ENCODE measurements around the gene CPT1B.

GRCh38 chr22:50544746-50545253 lies 33.4 kb downstream of the CPT1B start:
- no peak for TF ChIP-seq POLR2A (IDR thresholded peaks at IDR 0.05; ENCODE audit: control extremely low read depth in 1 of 2, low read depth in 2 of 2, low read length in 2 of 2)
- TF ChIP-seq EGR1 (IDR thresholded peaks at IDR 0.05; ENCODE audit: borderline replicate concordance, low read depth, low read length) = no peak
- no peak for TF ChIP-seq CTCF (IDR thresholded peaks at IDR 0.05; ENCODE audit: control extremely low read depth in 1 of 3, insufficient read depth in 1 of 3, low read depth in 1 of 3, low read length in 3 of 3)
- no peak for TF ChIP-seq ATF2 (IDR thresholded peaks at IDR 0.05; ENCODE audit: low read length)
- no peak for TF ChIP-seq SIN3A (conservative IDR thresholded peaks at IDR 0.05 in 1 of 2, IDR thresholded peaks at IDR 0.05 in 1 of 2; ENCODE audit: low read depth in 1 of 2, low read length in 2 of 2)
- no peak for TF ChIP-seq RFX5 (IDR thresholded peaks at IDR 0.05; ENCODE audit: borderline replicate concordance, low read depth, low read length)
- no peak for TF ChIP-seq BACH1 (IDR thresholded peaks at IDR 0.05; ENCODE audit: low read length)
- no peak for TF ChIP-seq RXRA (IDR thresholded peaks at IDR 0.05; ENCODE audit: insufficient read depth, low read depth, low read length)
- TF ChIP-seq EZH2 (IDR thresholded peaks at IDR 0.05; ENCODE audit: low read depth, low read length, severe bottlenecking) = no peak
